GM12875 (cell line): Measurements from ENCODE around the gene TCF19.
A peak's percentile ranks its signal among the peaks of the same experiment; 100 is the strongest.

Experiments used
- H3K4me3 ChIP-seq: one replicate; pipeline ENCODE4 v1.5.1; 2011; ENCODE audit warnings: low read depth, low read length, control low read depth
- CTCF ChIP-seq: IDR thresholded peaks from 2 replicates; pipeline ENCODE4 v1.5.1; 2011; ENCODE audit warnings: low read depth, mild to moderate bottlenecking, control low read depth, inconsistent platforms, low read length, moderate library complexity, borderline replicate concordance; ENCODE audit not compliant: insufficient read depth

The TCF19 gene

GRCh38 chr6:31154436-31154835 is 4.0 kb upstream of the TCF19 start:
- no peak for TF ChIP-seq CTCF
- no peak overlapping the region for H3K4me3 ChIP-seq

GRCh38 chr6:31156641-31157040 is 1.7 kb upstream of the TCF19 start:
- no peak overlapping the region for H3K4me3 ChIP-seq
- no peak for TF ChIP-seq CTCF

GRCh38 chr6:31157513-31158139 is 763 bp upstream of the TCF19 start, which contains the start of gene CCHCR1:
CCHCR1 (minus strand) TSS chr6:31157802; CDS start chr6:31157600, 202 bp downstream.
- TF ChIP-seq CTCF = no peak
- peak within 1 kb of the TSS; percentile 69 for H3K4me3 ChIP-seq

- H3K4me3 ChIP-seq = peak overlapping the region; percentile 69
- TF ChIP-seq CTCF = peak; percentile 38; the same call in 1 of the 2 replicates
Observed at GRCh38 chr6:31158863-31159855, 770 bp downstream of the TCF19 start.

GRCh38 chr6:31161216-31162126 is 3.1 kb downstream of the TCF19 start:
- H3K4me3 ChIP-seq = no peak overlapping the region
- no peak for TF ChIP-seq CTCF

- no peak for TF ChIP-seq CTCF
- H3K4me3 ChIP-seq = no peak overlapping the region
Observed at GRCh38 chr6:31162463-31163165, 4.2 kb downstream of the TCF19 start.
